ENCODE results near the gene TSPAN4.
A peak's percentile ranks its signal among the peaks of the same experiment; 100 is the strongest.

TSPAN4 gene

GRCh38 chr11:867856-868358 is 25.3 kb downstream of the TSPAN4 start:
- Mint-ChIP-seq H3K27me3 (ENCODE audit: low read depth) (no peaks in the 10 kb centered on the region), H3K9me3 (no peaks in the 10 kb centered on the region), H3K27ac (no peak overlapping the region), H3K36me3 (ENCODE audit: low read depth) (no peaks in the 10 kb centered on the region), H3K4me1 (peaks cover 5% of the 10 kb centered on the region), H3K4me3 (no peak overlapping the region)
- TF ChIP-seq CTCF (IDR thresholded peaks at IDR 0.05; ENCODE audit: unreplicated experiment in 3 of 3): no peak

DNA sequence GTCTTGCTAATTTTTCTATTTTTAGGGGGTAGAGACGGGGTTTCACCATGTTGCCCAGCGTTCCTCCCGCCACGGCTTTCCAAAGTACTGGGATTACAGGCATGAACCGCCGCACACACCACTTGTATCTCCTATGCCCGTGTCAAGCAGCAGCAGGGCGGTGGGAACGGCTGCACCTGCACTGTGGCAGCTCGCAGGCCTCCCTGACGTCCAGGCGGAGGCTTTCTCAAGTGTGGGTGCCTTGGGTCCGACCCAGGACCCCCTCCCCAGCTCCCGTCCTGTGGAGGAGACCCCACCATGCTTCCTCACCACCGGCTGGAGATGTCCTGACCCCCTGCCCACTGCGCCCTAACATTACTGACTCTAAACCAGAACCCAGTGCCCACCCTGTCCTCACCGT is 25.7 kb downstream of the TSPAN4 start:
- Mint-ChIP-seq H3K4me1 (peaks cover 4% of the 10 kb centered on the region), H3K4me3 (no peak overlapping the region), H3K27ac (no peak overlapping the region), H3K36me3 (ENCODE audit: low read depth) (peaks cover 3% of the 10 kb centered on the region), H3K9me3 (no peaks in the 10 kb centered on the region), H3K27me3 (ENCODE audit: low read depth) (no peaks in the 10 kb centered on the region)
- TF ChIP-seq CTCF (IDR thresholded peaks at IDR 0.05; ENCODE audit: unreplicated experiment in 3 of 3): no peak

DNA sequence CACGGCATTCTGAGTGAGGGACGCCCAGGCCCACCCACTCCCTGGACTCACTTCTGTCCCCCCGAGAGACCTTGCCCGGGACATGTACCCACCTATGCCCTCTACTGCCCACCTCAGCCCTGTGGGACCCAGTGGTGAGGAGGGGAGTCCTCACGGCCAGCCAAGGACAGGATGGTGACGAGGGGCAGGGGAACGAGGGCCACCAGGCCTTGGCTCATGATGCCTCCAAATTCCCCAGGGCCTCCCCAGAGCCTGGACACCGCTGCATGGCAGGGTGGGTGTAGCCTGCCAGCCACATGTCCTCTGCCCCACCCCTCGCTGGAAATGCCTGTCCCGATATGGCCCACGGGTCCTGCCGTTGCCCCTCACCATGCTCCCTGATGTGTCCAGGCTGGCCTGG is 26.1 kb downstream of the TSPAN4 start:
- TF ChIP-seq CTCF (IDR thresholded peaks at IDR 0.05; ENCODE audit: unreplicated experiment in 3 of 3): no peak
- H3K27me3 Mint-ChIP-seq (ENCODE audit: low read depth): no peaks in the 10 kb centered on the region

DNA sequence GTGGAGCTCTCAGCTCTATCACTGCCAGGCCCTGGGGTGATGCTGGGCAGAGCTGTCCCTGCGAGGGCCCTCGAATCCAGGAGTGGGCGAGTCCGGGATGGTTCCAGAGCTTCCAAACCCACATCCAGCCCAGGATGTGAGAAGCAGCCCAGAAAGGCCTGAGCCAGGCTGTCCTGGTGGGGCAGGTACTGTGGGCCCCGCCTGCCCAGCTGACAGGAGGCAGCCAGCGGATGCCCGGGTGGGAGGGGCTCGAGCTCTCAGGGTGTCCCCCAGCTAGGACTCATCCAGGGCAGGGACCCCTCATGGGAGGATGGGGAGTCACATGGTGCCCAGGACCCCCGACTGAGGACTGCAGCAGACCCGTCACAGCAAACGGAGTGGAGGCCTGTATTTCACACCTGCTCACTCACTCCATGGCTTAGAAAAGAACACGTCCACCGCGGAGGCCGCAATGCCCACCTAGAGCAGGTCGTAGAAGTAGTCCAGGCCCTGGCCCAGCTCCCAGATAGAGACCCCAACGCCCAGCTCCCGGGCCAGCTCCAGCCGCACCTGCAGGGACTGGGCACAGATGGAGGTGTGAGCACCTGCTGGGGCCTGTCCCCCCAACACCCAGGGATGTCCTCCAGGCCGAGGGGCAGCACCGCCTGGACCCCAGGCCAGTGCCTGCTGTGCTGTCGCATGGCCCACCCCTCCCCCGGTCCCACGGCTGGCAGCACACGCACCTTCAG is 26.9 kb downstream of the TSPAN4 start:
- no peak overlapping the region for H3K4me3 Mint-ChIP-seq
- TF ChIP-seq CTCF (IDR thresholded peaks at IDR 0.05; ENCODE audit: unreplicated experiment in 3 of 3): no peak
- peak overlapping the region in 1 of 3 experiments; percentile 71 for H3K27ac Mint-ChIP-seq
- peaks cover 10% of the 10 kb centered on the region for H3K4me1 Mint-ChIP-seq
- no peaks in the 10 kb centered on the region for H3K27me3 Mint-ChIP-seq (ENCODE audit: low read depth)
- no peaks in the 10 kb centered on the region for H3K9me3 Mint-ChIP-seq
- peaks cover 9% of the 10 kb centered on the region for H3K36me3 Mint-ChIP-seq (ENCODE audit: low read depth)

More for the DNA sequence above, 26.1 kb downstream of the TSPAN4 start:
- H3K4me3 Mint-ChIP-seq: no peak overlapping the region
- peaks cover 7% of the 10 kb centered on the region for H3K36me3 Mint-ChIP-seq (ENCODE audit: low read depth)
- peaks cover 8% of the 10 kb centered on the region for H3K4me1 Mint-ChIP-seq
- no peak overlapping the region for H3K27ac Mint-ChIP-seq
- no peaks in the 10 kb centered on the region for H3K9me3 Mint-ChIP-seq

GRCh38 chr11:870127-870413 is 27.4 kb downstream of the TSPAN4 start:
- Mint-ChIP-seq H3K4me3 (no peak overlapping the region), H3K27me3 (ENCODE audit: low read depth) (no peaks in the 10 kb centered on the region), H3K9me3 (no peaks in the 10 kb centered on the region)

More at GRCh38 chr11:870127-870413, 27.4 kb downstream of the TSPAN4 start:
- Mint-ChIP-seq H3K4me1 (peaks cover 10% of the 10 kb centered on the region), H3K36me3 (ENCODE audit: low read depth) (peaks cover 9% of the 10 kb centered on the region), H3K27ac (peak overlapping the region in 1 of 3 experiments; percentile 71)
- peak; percentile 31 to 50 (median 37) for TF ChIP-seq CTCF (IDR thresholded peaks at IDR 0.05; ENCODE audit: unreplicated experiment in 3 of 3)

Data from nephron (organoid).